HUES48 (cell line): ENCODE measurements around the gene KANK4.

Experiments used
- H3K27ac ChIP-seq: one replicate; pipeline ENCODE4 v1.7.0; 2013; ENCODE audit warnings: low read depth, low read length, inconsistent platforms
- H3K27me3 ChIP-seq: 2 replicates; pipeline ENCODE4 v1.6.1; 2013; ENCODE audit warnings: mild to moderate bottlenecking, low read length; ENCODE audit not compliant: control insufficient read depth, insufficient read depth
- H3K36me3 ChIP-seq: 2 replicates; pipeline ENCODE4 v1.6.1; 2013; ENCODE audit warnings: low read length; ENCODE audit not compliant: control insufficient read depth, insufficient read depth
- H3K4me1 ChIP-seq: 2 replicates; pipeline ENCODE4 v1.6.1; 2013; ENCODE audit warnings: mild to moderate bottlenecking, low read length; ENCODE audit not compliant: control insufficient read depth, insufficient read depth
- H3K4me3 ChIP-seq: 2 replicates; pipeline ENCODE4 v1.5.1; 2013; ENCODE audit warnings: mild to moderate bottlenecking, low read depth, low read length
- H3K9ac ChIP-seq: 2 replicates; pipeline ENCODE4 v1.6.1; 2013; ENCODE audit warnings: mild to moderate bottlenecking, low read depth, low read length, moderate library complexity
- H3K9me3 ChIP-seq: 2 replicates; pipeline ENCODE4 v1.6.1; 2013; ENCODE audit warnings: low read length; ENCODE audit not compliant: control insufficient read depth, insufficient read depth

The KANK4 gene

GRCh38 chr1:62355095-62355494 lies 35.9 kb upstream of the KANK4 start:
- no peak overlapping the region for H3K4me3 ChIP-seq
- H3K27me3 ChIP-seq, result no peaks in the 10 kb centered on the region; the same call in 1 of the 2 replicates
- no peak overlapping the region for H3K27ac ChIP-seq
- H3K9me3 ChIP-seq, result no peaks in the 10 kb centered on the region
- H3K36me3 ChIP-seq, result no peaks in the 10 kb centered on the region
- H3K9ac ChIP-seq, result no peak overlapping the region
- H3K4me1 ChIP-seq, result no peaks in the 10 kb centered on the region

GRCh38 chr1:62353853-62354252 lies 34.6 kb upstream of the KANK4 start:
- H3K4me3 ChIP-seq, result no peak overlapping the region
- H3K27me3 ChIP-seq, result no peaks in the 10 kb centered on the region; the same call in 1 of the 2 replicates
- no peak overlapping the region for H3K27ac ChIP-seq
- H3K36me3 ChIP-seq, result no peaks in the 10 kb centered on the region
- no peaks in the 10 kb centered on the region for H3K9me3 ChIP-seq
- H3K4me1 ChIP-seq, result no peaks in the 10 kb centered on the region
- H3K9ac ChIP-seq, result no peak overlapping the region

GRCh38 chr1:62352387-62352786 lies 33.2 kb upstream of the KANK4 start:
- Histone ChIP-seq H3K4me1 (no peaks in the 10 kb centered on the region), H3K27me3 (no peaks in the 10 kb centered on the region; the same call in 1 of the 2 replicates), H3K27ac (no peak overlapping the region), H3K9ac (no peak overlapping the region), H3K4me3 (no peak overlapping the region), H3K9me3 (no peaks in the 10 kb centered on the region), H3K36me3 (no peaks in the 10 kb centered on the region)

GRCh38 chr1:62349470-62350233 lies 30.4 kb upstream of the KANK4 start:
- no peaks in the 10 kb centered on the region for H3K4me1 ChIP-seq
- no peaks in the 10 kb centered on the region for H3K9me3 ChIP-seq
- no peak overlapping the region for H3K4me3 ChIP-seq
- no peak overlapping the region for H3K9ac ChIP-seq
- no peak overlapping the region for H3K27ac ChIP-seq
- no peaks in the 10 kb centered on the region for H3K36me3 ChIP-seq
- H3K27me3 ChIP-seq, result no peaks in the 10 kb centered on the region; the same call in 1 of the 2 replicates

- H3K27me3 ChIP-seq, result no peaks in the 10 kb centered on the region; the same call in 1 of the 2 replicates
- no peaks in the 10 kb centered on the region for H3K9me3 ChIP-seq
- no peaks in the 10 kb centered on the region for H3K4me1 ChIP-seq
- H3K9ac ChIP-seq, result no peak overlapping the region
- no peak overlapping the region for H3K27ac ChIP-seq
- H3K4me3 ChIP-seq, result no peak overlapping the region
- no peaks in the 10 kb centered on the region for H3K36me3 ChIP-seq
These were observed 27.7 kb upstream of the KANK4 start for GRCh38 chr1:62346886-62347285.

- Histone ChIP-seq H3K4me3 (no peak overlapping the region), H3K27ac (no peak overlapping the region), H3K4me1 (no peaks in the 10 kb centered on the region), H3K27me3 (no peaks in the 10 kb centered on the region), H3K9ac (no peak overlapping the region), H3K9me3 (no peaks in the 10 kb centered on the region), H3K36me3 (no peaks in the 10 kb centered on the region)
These were observed 24.7 kb upstream of the KANK4 start for GRCh38 chr1:62343911-62344310.

- no peaks in the 10 kb centered on the region for H3K27me3 ChIP-seq
- no peak overlapping the region for H3K9ac ChIP-seq
- H3K36me3 ChIP-seq, result no peaks in the 10 kb centered on the region
- no peak overlapping the region for H3K27ac ChIP-seq
- H3K4me3 ChIP-seq, result no peak overlapping the region
- H3K4me1 ChIP-seq, result peaks cover 11% of the 10 kb centered on the region
- H3K9me3 ChIP-seq, result no peaks in the 10 kb centered on the region
These were observed 23.0 kb upstream of the KANK4 start for GRCh38 chr1:62342270-62342669.

GRCh38 chr1:62341615-62342014 lies 22.4 kb upstream of the KANK4 start:
- H3K27ac ChIP-seq, result no peak overlapping the region

GRCh38 chr1:62341089-62341488 lies 21.9 kb upstream of the KANK4 start:
- no peak overlapping the region for H3K27ac ChIP-seq

More at GRCh38 chr1:62341615-62342014, 22.4 kb upstream of the KANK4 start:
- Histone ChIP-seq H3K9me3 (no peaks in the 10 kb centered on the region), H3K9ac (no peak overlapping the region), H3K27me3 (no peaks in the 10 kb centered on the region), H3K4me1 (peaks cover 16% of the 10 kb centered on the region), H3K36me3 (no peaks in the 10 kb centered on the region), H3K4me3 (no peak overlapping the region)

GRCh38 chr1:62337706-62338631 lies 18.7 kb upstream of the KANK4 start:
- H3K4me3 ChIP-seq, result no peak overlapping the region
- H3K9me3 ChIP-seq, result no peaks in the 10 kb centered on the region
- H3K36me3 ChIP-seq, result no peaks in the 10 kb centered on the region
- no peaks in the 10 kb centered on the region for H3K27me3 ChIP-seq
- H3K9ac ChIP-seq, result 0 out of 2 replicates have a peak overlapping the region, but pooled peaks have one; percentile 13
- peaks cover 16% of the 10 kb centered on the region for H3K4me1 ChIP-seq
- H3K27ac ChIP-seq, result peak overlapping the region; percentile 9

More at GRCh38 chr1:62341089-62341488, 21.9 kb upstream of the KANK4 start:
- Histone ChIP-seq H3K4me1 (peaks cover 16% of the 10 kb centered on the region), H3K4me3 (no peak overlapping the region), H3K9ac (no peak overlapping the region), H3K36me3 (no peaks in the 10 kb centered on the region), H3K9me3 (no peaks in the 10 kb centered on the region), H3K27me3 (no peaks in the 10 kb centered on the region)
